Sigmoid colon (tissue), 7 donors: Measurements from ENCODE around the gene FASN. TPM values are rescaled to one million over a fixed set of nuclear protein-coding genes. Genes with fewer than 3 reads are reported as not detected.
A peak's percentile ranks its signal among the peaks of the same experiment; 100 is the strongest.

Source experiments
- DNase-seq: peaks from one replicate; pipeline ENCODE4 v3.0.0-alpha.2; 2019
- H3K27ac ChIP-seq, 4 donors: fragments of 200-600 bp; sonication (generic); one replicate each; pipeline ENCODE4 v1.5.1; 2016 to 2019; ENCODE audit warnings: mild to moderate bottlenecking in 1 of 4
- H3K27me3 ChIP-seq, 3 donors: fragments of 200-600 bp; sonication (generic); one replicate each; pipeline ENCODE4 v1.5.1; 2019; ENCODE audit warnings: mild to moderate bottlenecking in 1 of 3
- H3K36me3 ChIP-seq, 4 donors: fragments of 200-600 bp; sonication (generic); one replicate each; pipeline ENCODE4 v1.5.1; 2016 to 2019
- H3K4me1 ChIP-seq, 4 donors: fragments of 200-600 bp; sonication (generic); one replicate each; pipeline ENCODE4 v1.5.1; 2017 to 2019
- H3K4me3 ChIP-seq, 4 donors: fragments of 200-600 bp; sonication (generic); one replicate each; pipeline ENCODE4 v1.5.1; 2017 to 2019; ENCODE audit warnings: mild to moderate bottlenecking in 2 of 4, moderate library complexity in 1 of 4
- H3K9me3 ChIP-seq, 4 donors: fragments of 200-600 bp in 3 of 4; sonication (generic) in 3 of 4; one replicate each; pipeline versions ENCODE4 v1.5.1 to v1.6.1; 2013 to 2019
- EP300 ChIP-seq, 4 donors: sonication (generic); formaldehyde crosslinking; IDR thresholded peaks; one replicate each; pipeline ENCODE4 v1.6.1; 2017; ENCODE audit warnings: antibody characterized with exemption in 4 of 4
- POLR2A ChIP-seq, 2 donors: fragments of 450-650 bp; IDR thresholded peaks; one replicate each; pipeline ENCODE4 v1.6.1; 2016; ENCODE audit warnings: antibody characterized with exemption in 2 of 2, mild to moderate bottlenecking in 2 of 2, moderate library complexity in 2 of 2
- POLR2AphosphoS5 ChIP-seq, 4 donors: sonication (generic); formaldehyde crosslinking; IDR thresholded peaks; one replicate each; pipeline ENCODE4 v1.6.1; 2017; ENCODE audit warnings: antibody characterized with exemption in 4 of 4
- WGBS, 2 donors: extraction: QIAGEN DNeasy Blood & Tissue Kit; methylation state at CpG; one replicate each; pipeline ENCODE4 v1.1.7; 2013; 5-methylcytosine and 5-hydroxymethylcytosine counted together
- intact Hi-C: fragments of 100-400 bp; cut with DNase I; formaldehyde crosslinking; loops from one replicate; pipeline ENCODE4 v1.15.1; 2023
- polyA plus RNA-seq, 3 donors: library from polyadenylated mRNA; stranded (reverse); fragments of 200-250 nt; gene quantifications; one replicate each; pipeline ENCODE4 v1.2.3, GENCODE V29; 2013
- total RNA-seq, 4 donors: library from RNA; depleted of rRNA; stranded (reverse); fragments of >200 nt; gene quantifications; one replicate each; pipeline ENCODE4 v1.1.0, GENCODE V29; 2016
- TF ChIP-seq, protein P1 (sequence below), 4 experiments: fragments of 450-650 bp in 3 of 4; fragments of 200-600 bp in 1 of 4; IDR thresholded peaks; one replicate each; pipeline ENCODE4 v1.5.1; 2016 to 2019; ENCODE audit warnings: antibody characterized with exemption in 4 of 4, mild to moderate bottlenecking in 3 of 4, moderate library complexity in 2 of 4
- donor health status: healthy with polysubstance abuse.
- donor health status: Bipolar disorder and iron deficiency.
- donor health status: healthy.

Gene FASN
- total and polyA plus RNA-seq, 7 donors = 12.7 to 152 (median 18.0) TPM

DNA sequence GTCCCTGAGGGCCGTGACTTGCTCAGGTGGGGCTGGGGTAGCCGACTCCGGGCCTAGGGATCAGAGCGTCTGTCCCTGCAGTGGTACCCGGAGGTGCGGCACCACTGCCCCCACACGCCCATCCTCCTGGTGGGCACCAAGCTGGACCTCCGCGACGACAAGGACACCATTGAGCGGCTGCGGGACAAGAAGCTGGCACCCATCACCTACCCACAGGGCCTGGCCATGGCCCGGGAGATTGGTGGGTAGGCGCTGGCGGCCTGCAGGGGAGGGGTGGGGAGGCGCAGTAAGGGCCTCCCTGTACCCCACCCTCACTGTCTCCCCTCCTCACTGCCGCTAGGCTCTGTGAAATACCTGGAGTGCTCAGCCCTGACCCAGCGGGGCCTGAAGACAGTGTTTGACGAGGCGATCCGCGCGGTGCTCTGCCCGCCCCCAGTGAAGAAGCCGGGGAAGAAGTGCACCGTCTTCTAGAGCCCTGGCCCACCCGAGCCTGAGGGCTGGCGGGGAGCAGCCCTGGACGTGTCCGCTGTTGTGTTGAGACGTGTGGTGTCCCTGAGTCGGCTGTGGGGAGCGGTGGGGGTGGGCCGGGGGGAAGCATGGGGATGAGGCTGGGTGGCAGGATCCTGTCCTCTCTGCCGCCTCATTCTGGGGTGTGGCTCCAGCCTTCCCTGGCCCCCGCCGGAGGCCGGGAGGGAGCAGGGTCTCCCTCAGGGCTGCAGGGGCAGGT is 64.5 kb downstream of the FASN start:
- Histone ChIP-seq H3K27ac (no peak overlapping the region), H3K4me3 (no peak overlapping the region), H3K36me3 (no peaks in the 10 kb centered on the region), H3K9me3 (no peaks in the 10 kb centered on the region), H3K4me1 (peaks cover 3 to 44% (median 39%) of the 10 kb centered on the region in 4 donors), H3K27me3 (peaks cover 6 to 21% (median 18%) of the 10 kb centered on the region in 3 donors)
- WGBS, 2 donors = 93 to 95% methylated on average over 38 of the region's 38 CpGs
- TF ChIP-seq, protein P1, sequence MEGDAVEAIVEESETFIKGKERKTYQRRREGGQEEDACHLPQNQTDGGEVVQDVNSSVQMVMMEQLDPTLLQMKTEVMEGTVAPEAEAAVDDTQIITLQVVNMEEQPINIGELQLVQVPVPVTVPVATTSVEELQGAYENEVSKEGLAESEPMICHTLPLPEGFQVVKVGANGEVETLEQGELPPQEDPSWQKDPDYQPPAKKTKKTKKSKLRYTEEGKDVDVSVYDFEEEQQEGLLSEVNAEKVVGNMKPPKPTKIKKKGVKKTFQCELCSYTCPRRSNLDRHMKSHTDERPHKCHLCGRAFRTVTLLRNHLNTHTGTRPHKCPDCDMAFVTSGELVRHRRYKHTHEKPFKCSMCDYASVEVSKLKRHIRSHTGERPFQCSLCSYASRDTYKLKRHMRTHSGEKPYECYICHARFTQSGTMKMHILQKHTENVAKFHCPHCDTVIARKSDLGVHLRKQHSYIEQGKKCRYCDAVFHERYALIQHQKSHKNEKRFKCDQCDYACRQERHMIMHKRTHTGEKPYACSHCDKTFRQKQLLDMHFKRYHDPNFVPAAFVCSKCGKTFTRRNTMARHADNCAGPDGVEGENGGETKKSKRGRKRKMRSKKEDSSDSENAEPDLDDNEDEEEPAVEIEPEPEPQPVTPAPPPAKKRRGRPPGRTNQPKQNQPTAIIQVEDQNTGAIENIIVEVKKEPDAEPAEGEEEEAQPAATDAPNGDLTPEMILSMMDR (IDR thresholded peaks at IDR 0.05) = no peak
- no peak for TF ChIP-seq EP300 (IDR thresholded peaks at IDR 0.05)
- TF ChIP-seq POLR2A (IDR thresholded peaks at IDR 0.05) = no peak
- TF ChIP-seq POLR2AphosphoS5 (IDR thresholded peaks at IDR 0.05) = no peak
- no peak for DNase-seq
- intact Hi-C loops = no loop called here

DNA sequence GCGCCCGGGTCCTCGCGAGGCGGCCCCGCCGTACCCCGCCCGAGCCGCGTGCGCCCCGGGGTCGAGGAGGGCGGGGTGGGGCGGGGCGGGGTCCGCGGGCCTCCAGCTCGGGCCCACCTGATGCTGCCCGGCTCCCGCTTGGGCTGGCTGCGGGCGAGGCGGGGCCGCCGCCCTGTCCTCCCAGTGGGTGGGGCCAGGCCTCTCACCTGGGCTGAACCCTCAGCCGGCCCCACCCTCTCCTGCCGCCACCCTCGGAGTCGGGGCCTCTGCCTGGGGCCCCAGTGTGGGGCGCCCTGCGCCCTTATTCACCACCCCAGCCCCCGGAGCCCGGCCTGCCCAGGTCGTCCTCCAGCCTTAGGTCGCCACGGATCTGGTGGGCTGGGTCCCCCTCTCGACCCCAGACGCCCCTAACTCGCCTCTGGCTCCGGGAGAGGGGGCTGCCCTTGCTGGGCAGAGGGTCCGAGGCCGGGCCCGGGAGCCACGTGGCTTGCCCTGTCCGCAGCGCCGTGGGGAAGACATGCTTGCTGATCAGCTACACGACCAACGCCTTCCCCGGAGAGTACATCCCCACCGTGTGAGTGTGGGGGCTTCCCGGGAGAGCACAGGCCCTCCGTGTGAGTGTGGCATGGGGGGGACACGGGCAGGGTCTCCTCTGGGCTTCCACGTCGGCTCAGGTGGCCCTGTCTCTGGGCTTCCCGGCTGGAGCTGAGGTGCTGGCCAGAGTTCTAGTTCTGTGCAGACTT is 66.0 kb downstream of the FASN start:
- Histone ChIP-seq H3K4me3 (peak overlapping the region in 3 of 4 donors; percentile 35 to 58 (median 36)), H3K36me3 (no peaks in the 10 kb centered on the region), H3K9me3 (no peaks in the 10 kb centered on the region), H3K27ac (no peak overlapping the region), H3K4me1 (peaks cover 0 to 38% (median 36%) of the 10 kb centered on the region in 4 donors), H3K27me3 (peaks cover 6 to 21% (median 18%) of the 10 kb centered on the region in 3 donors)
- 10 to 12% methylated on average over 59 of the region's 59 CpGs for WGBS, 2 donors
- intact Hi-C loops = no loop called here
- TF ChIP-seq POLR2AphosphoS5 (IDR thresholded peaks at IDR 0.05) (no peak), POLR2A (IDR thresholded peaks at IDR 0.05) (no peak), EP300 (IDR thresholded peaks at IDR 0.05) (no peak)
- TF ChIP-seq, protein P1 (IDR thresholded peaks at IDR 0.05) = no peak
- no peak for DNase-seq

DNA sequence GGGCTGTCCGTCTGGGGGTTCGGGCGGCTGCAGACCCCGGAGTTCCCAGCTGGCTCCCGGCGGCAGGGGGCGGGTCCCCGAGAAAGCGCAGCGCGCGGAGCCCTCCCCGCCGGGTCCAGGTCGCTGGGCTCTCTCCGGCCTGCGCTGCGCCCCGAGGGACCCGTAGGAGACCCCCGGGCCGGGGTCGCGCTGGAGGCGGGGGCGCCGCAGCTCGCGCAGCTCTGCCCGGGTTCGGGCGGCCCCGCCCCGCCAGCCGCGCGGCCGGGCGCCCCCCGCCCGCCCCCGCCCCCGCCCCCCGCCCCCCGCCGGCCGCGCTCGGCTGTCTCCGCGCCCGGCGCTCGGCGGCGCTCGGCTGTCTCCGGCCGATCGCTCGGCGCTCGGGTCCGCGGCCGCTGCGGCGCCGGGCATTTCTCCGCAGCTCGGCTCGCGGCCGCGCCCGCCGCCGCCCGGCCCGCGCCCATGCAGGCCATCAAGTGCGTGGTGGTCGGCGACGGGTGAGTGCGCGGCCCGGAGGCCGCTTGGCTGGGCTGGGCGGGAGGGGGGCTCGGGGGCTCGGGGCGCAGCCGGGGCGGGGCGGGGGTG is 66.6 kb downstream of the FASN start, which contains the start of gene RAC3:
RAC3 (plus strand) TSS at position 376 of the 582 bp plus-strand sequence; CDS start at position 460, 84 bp downstream.
- Histone ChIP-seq H3K27me3 (peaks cover 6 to 21% (median 18%) of the 10 kb centered on the region in 3 donors), H3K36me3 (no peaks in the 10 kb centered on the region), H3K27ac (peak within 1 kb of the TSS; percentile 18 to 61 (median 59)), H3K9me3 (no peaks in the 10 kb centered on the region), H3K4me3 (peak within 1 kb of the TSS; percentile 23 to 58 (median 42)), H3K4me1 (peaks cover 0 to 32% (median 29%) of the 10 kb centered on the region in 4 donors)
- intact Hi-C loops = no loop called here
- TF ChIP-seq EP300 (IDR thresholded peaks at IDR 0.05) = no peak
- TF ChIP-seq, protein P1 (IDR thresholded peaks at IDR 0.05) = no peak
- TF ChIP-seq POLR2AphosphoS5 (IDR thresholded peaks at IDR 0.05) = no peak
- WGBS, 2 donors = 1% methylated on average over 96 of the region's 96 CpGs
- no peak for DNase-seq

DNA sequence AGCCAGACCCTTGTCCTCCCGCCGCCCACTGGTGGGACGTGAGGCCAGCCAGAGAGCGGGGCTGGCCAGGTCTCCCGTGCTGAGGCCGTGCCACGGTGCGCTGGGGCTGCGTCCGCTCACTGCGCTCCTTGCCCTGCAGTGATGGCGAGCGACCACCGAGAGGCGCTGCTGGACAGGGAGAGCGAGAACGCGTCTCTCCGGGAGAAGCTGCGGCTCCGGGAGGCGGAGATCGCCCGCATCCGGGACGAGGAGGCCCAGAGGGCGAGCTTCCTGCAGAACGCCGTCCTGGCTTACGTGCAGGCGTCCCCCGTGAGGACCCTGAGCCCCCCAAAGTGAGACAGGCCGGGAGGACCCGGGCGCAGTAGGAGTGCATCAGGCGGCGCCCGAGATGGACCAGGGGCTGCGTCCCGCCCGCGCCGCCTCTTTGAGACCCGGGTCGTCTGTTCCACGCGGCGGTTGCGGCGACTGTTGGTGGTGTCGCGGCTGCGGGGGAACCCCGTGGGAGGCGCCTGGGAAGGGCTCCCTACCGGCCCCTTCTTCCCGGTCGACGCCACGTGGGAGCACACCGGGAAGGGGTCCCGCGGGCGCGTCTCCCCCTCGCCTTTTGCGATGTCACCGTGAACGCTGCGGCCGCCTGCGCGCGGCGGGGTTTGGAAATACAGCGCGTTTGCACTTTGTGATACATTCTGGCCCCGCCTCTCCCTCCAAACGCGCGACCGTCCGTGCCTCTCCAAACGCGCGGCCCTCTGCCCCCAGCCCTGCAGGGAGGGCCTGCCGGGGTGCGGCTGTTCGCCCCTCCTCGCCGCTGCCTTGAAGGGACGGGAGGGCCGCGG is 67.3 kb downstream of the FASN start:
- WGBS, 2 donors = 1% methylated on average over 94 of the region's 94 CpGs
- peak overlapping the region; percentile 23 to 58 (median 42) for H3K4me3 ChIP-seq
- H3K27ac ChIP-seq = peak overlapping the region; percentile 18 to 61 (median 59)
- TF ChIP-seq POLR2A (IDR thresholded peaks at IDR 0.05) = no peak
- TF ChIP-seq EP300 (IDR thresholded peaks at IDR 0.05) = no peak
- no peak for TF ChIP-seq POLR2AphosphoS5 (IDR thresholded peaks at IDR 0.05)
- TF ChIP-seq, protein P1 (IDR thresholded peaks at IDR 0.05) = peak; percentile 91 to 96 (median 94)
- H3K27me3 ChIP-seq = peaks cover 6 to 21% (median 18%) of the 10 kb centered on the region in 3 donors
- no peaks in the 10 kb centered on the region for H3K36me3 ChIP-seq
- H3K9me3 ChIP-seq = no peaks in the 10 kb centered on the region
- intact Hi-C loops = loop anchor here (1.0 kb wide), 1 partner anchor 124 kb away; no protein-coding TSS in a partner anchor
- peak; percentile 93 for DNase-seq
- H3K4me1 ChIP-seq = peaks cover 0 to 25% (median 23%) of the 10 kb centered on the region in 4 donors
